GM12872 (cell line): Measurements from ENCODE around the gene FNBP1.

Experiments
- TF ChIP-seq, protein P1 (sequence below): IDR thresholded peaks from 3 replicates; pipeline ENCODE4 v1.5.1; 2011; ENCODE audit warnings: low read depth, mild to moderate bottlenecking, low read length, moderate library complexity; ENCODE audit not compliant: insufficient read depth

Gene FNBP1

GRCh38 chr9:129990269-129991010, 52.5 kb downstream of the FNBP1 start:
- TF ChIP-seq, protein P1, sequence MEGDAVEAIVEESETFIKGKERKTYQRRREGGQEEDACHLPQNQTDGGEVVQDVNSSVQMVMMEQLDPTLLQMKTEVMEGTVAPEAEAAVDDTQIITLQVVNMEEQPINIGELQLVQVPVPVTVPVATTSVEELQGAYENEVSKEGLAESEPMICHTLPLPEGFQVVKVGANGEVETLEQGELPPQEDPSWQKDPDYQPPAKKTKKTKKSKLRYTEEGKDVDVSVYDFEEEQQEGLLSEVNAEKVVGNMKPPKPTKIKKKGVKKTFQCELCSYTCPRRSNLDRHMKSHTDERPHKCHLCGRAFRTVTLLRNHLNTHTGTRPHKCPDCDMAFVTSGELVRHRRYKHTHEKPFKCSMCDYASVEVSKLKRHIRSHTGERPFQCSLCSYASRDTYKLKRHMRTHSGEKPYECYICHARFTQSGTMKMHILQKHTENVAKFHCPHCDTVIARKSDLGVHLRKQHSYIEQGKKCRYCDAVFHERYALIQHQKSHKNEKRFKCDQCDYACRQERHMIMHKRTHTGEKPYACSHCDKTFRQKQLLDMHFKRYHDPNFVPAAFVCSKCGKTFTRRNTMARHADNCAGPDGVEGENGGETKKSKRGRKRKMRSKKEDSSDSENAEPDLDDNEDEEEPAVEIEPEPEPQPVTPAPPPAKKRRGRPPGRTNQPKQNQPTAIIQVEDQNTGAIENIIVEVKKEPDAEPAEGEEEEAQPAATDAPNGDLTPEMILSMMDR = no peak

DNA sequence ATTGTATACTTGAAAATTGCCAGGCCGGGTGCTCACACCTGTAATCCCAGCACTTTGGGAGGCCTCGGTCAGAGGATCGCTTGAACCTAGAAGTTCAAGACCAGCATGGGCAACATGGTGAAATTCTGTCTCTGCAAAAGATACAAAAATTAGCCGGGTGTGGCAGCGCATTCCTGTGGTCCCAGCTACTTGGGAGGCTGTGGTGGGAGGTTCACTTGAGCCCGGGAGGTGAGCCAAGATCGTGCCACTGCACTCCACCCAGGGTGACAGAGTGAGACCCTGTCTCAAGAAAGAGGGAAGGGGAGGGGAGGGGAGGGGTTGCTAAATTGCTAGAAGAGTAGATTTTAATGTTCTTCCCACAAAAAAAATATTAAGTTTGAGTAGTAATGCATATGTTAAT, 53.2 kb downstream of the FNBP1 start:
- TF ChIP-seq, protein P1 = no peak

- TF ChIP-seq, protein P1 = no peak
These were observed 53.7 kb downstream of the FNBP1 start for GRCh38 chr9:129989362-129989708.

- TF ChIP-seq, protein P1 = no peak
These were observed 54.2 kb downstream of the FNBP1 start for GRCh38 chr9:129988607-129989361.

DNA sequence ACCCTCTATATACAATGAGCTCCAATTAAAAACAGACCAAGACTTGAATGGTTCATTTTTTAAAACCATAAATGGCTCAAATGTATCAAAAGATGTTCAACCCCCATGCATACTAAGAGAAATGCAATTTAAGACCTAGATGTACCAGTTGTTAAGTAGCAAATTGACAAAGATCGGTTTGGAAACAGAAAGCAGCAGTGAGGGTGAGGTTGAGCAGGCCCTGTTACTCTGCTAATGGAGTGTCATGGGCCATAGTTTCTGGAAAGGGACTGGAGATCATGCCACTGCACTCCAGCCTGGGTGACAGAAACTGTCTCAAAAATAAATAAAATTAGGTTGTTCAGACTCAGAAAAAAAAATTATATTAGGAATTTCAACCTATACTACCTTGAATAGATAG, 55.0 kb downstream of the FNBP1 start:
- TF ChIP-seq, protein P1 = no peak

- TF ChIP-seq, protein P1 = no peak
These were observed 55.9 kb downstream of the FNBP1 start for GRCh38 chr9:129987047-129987446.

GRCh38 chr9:129983891-129984290, 59.1 kb downstream of the FNBP1 start:
- TF ChIP-seq, protein P1 = no peak
